Loucy (cell line): Measurements from ENCODE around the gene TAS2R60.

ENCODE experiments used
- H2AFZ ChIP-seq: fragments of 200-600 bp; sonication (generic); 2 replicates; pipeline ENCODE4 v1.6.0; 2016; ENCODE audit warnings: antibody characterized with exemption, mild to moderate bottlenecking, low read length, moderate library complexity
- H3F3A ChIP-seq: fragments of 200-600 bp; 2 replicates; pipeline ENCODE4 v1.6.0; 2016; ENCODE audit warnings: antibody characterized with exemption, low read depth, mild to moderate bottlenecking
- H3K27me3 ChIP-seq: fragments of 200-600 bp; sonication (generic); 2 replicates; pipeline ENCODE4 v1.6.1; 2014; ENCODE audit warnings: low read length, mild to moderate bottlenecking; ENCODE audit not compliant: insufficient read depth, poor library complexity, severe bottlenecking
- H3K36me3 ChIP-seq: fragments of 200-600 bp; sonication (generic); 2 replicates; pipeline ENCODE4 v1.6.1; 2016; ENCODE audit warnings: low read length; ENCODE audit not compliant: insufficient read depth
- H3K4me1 ChIP-seq: fragments of 200-600 bp; sonication (generic); 2 replicates; pipeline ENCODE4 v1.5.1; 2014; ENCODE audit warnings: low read length, mild to moderate bottlenecking; ENCODE audit not compliant: insufficient read depth, poor library complexity, severe bottlenecking
- H3K4me2 ChIP-seq: fragments of 200-600 bp; sonication (generic); 2 replicates; pipeline ENCODE4 v1.6.0; 2014; ENCODE audit warnings: antibody characterized with exemption, low read length, low read depth, mild to moderate bottlenecking; ENCODE audit not compliant: poor library complexity, severe bottlenecking
- H3K4me3 ChIP-seq: fragments of 200-600 bp; sonication (generic); 2 replicates; pipeline ENCODE4 v1.5.1; 2014; ENCODE audit warnings: low read length, mild to moderate bottlenecking, mixed read lengths; ENCODE audit not compliant: poor library complexity, severe bottlenecking
- H3K79me2 ChIP-seq: fragments of 200-600 bp; sonication (generic); 2 replicates; pipeline ENCODE4 v1.6.1; 2014; ENCODE audit warnings: low read length; ENCODE audit not compliant: insufficient read depth
- H3K9ac ChIP-seq: fragments of 200-600 bp; sonication (generic); 2 replicates; pipeline ENCODE4 v1.6.0; 2014; ENCODE audit warnings: mild to moderate bottlenecking, low read depth, low read length, moderate library complexity; ENCODE audit not compliant: poor library complexity, severe bottlenecking
- H3K9me2 ChIP-seq: fragments of 200-600 bp; sonication (generic); replicated peaks from 2 replicates; pipeline ENCODE4 v1.6.1; 2016; ENCODE audit warnings: low read depth, low read length, mixed read lengths
- H3K9me3 ChIP-seq: fragments of 200-600 bp; sonication (generic); 2 replicates; pipeline ENCODE4 v1.6.1; 2014; ENCODE audit warnings: mild to moderate bottlenecking, antibody characterized with exemption, low read length, low read depth; ENCODE audit not compliant: insufficient read depth
- H4K20me1 ChIP-seq: fragments of 200-600 bp; sonication (generic); 2 replicates; pipeline ENCODE4 v1.6.0; 2014; ENCODE audit warnings: antibody characterized with exemption, low read length, mild to moderate bottlenecking; ENCODE audit not compliant: insufficient read depth, poor library complexity, severe bottlenecking
- CTCF ChIP-seq: fragments of 200-600 bp; sonication (generic); conservative IDR thresholded peaks from 2 replicates; pipeline ENCODE4 v1.5.1; 2014; ENCODE audit warnings: mild to moderate bottlenecking, antibody characterized with exemption, low read length
- EZH2phosphoT487 ChIP-seq: fragments of 200-600 bp; IDR thresholded peaks from 2 replicates; pipeline ENCODE4 v1.6.1; 2018; ENCODE audit warnings: antibody characterized with exemption, mild to moderate bottlenecking, moderate library complexity, borderline replicate concordance

The TAS2R60 gene

DNA sequence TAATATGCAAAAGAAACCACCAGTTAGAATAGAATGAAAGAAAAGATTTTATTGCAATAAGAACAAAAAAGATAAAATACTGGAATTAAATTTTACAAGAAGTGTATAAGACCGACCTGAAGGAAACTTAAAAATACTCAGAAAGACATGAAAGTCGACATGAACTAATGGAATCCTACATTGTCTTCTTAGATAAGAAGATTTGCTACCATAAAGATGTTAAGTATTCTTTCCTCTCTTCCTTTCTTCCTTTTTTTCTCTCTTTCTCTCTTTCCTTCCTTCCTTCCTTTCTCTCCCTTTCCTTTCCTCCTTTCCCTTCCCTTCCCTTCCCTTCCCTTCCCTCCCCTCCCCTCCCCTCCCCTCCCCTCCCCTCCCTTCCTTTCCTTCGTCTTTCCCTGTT is 6.5 kb downstream of the TAS2R60 start:
- no peaks in the 10 kb centered on the region for H3F3A ChIP-seq
- H3K79me2 ChIP-seq: no peaks in the 10 kb centered on the region
- no peak for TF ChIP-seq CTCF
- H3K9me3 ChIP-seq: no peaks in the 10 kb centered on the region
- H3K9me2 ChIP-seq: no peaks in the 10 kb centered on the region
- no peaks in the 10 kb centered on the region for H3K36me3 ChIP-seq
- no peak overlapping the region for H3K4me2 ChIP-seq
- H3K4me3 ChIP-seq: no peak overlapping the region
- no peak overlapping the region for H2AFZ ChIP-seq
- H3K9ac ChIP-seq: no peak overlapping the region
- no peaks in the 10 kb centered on the region for H3K4me1 ChIP-seq
- H3K27me3 ChIP-seq: no peaks in the 10 kb centered on the region
- H4K20me1 ChIP-seq: no peaks in the 10 kb centered on the region

DNA sequence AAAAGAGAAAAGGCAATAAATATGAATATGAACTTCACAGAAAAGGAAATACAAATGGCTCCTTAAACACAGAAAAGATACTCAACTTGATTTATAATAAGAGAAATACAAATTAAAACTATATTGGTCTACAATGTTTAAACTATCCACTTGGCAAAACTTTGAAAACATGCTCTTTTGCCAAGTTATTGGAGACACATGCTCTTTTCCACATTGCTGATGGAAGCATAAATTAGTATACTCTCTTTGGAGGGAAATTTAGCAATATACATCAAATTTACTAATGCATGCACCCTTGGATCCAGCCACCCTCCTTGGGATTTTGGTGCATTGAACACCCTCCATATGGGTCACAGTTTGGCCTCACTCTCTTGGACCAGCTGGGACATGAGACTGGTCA is 7.9 kb downstream of the TAS2R60 start:
- Histone ChIP-seq H3K9me2 (no peaks in the 10 kb centered on the region), H4K20me1 (no peaks in the 10 kb centered on the region), H3K9ac (no peak overlapping the region), H3K9me3 (no peaks in the 10 kb centered on the region), H2AFZ (no peak overlapping the region), H3K4me2 (no peak overlapping the region), H3K27me3 (no peaks in the 10 kb centered on the region), H3K79me2 (no peaks in the 10 kb centered on the region), H3K4me1 (no peaks in the 10 kb centered on the region), H3F3A (no peaks in the 10 kb centered on the region), H3K36me3 (no peaks in the 10 kb centered on the region), H3K4me3 (no peak overlapping the region)
- no peak for TF ChIP-seq CTCF
- no peak for TF ChIP-seq EZH2phosphoT487

- Histone ChIP-seq H3K9me2 (no peaks in the 10 kb centered on the region), H3K4me2 (no peak overlapping the region), H3K79me2 (no peaks in the 10 kb centered on the region), H3K27me3 (no peaks in the 10 kb centered on the region), H4K20me1 (no peaks in the 10 kb centered on the region), H2AFZ (no peak overlapping the region), H3K4me1 (no peaks in the 10 kb centered on the region), H3K9ac (no peak overlapping the region), H3K9me3 (no peaks in the 10 kb centered on the region), H3F3A (no peaks in the 10 kb centered on the region), H3K36me3 (no peaks in the 10 kb centered on the region), H3K4me3 (no peak overlapping the region)
- no peak for TF ChIP-seq EZH2phosphoT487
- TF ChIP-seq CTCF: no peak
Measured at GRCh38 chr7:143451746-143452145, 8.5 kb downstream of the TAS2R60 start.
